SK-N-SH (cell line): ENCODE data around the gene THOP1. TPM values are rescaled to one million over a fixed set of nuclear protein-coding genes. Genes with fewer than 3 reads are reported as not detected.

ENCODE experiments used
- CTCF ChIA-PET: fragments of 300-600, 350-600 bp; formaldehyde crosslinking; extraction: SDS; loops from one replicate; lab custom pipeline; 2021; lab: Yijun Ruan, JAX
- POLR2A ChIA-PET: fragments of 350-600 bp; sonication (Branson Sonifier 250); formaldehyde crosslinking; extraction: SDS; loops from one replicate; lab custom pipeline; 2020; ENCODE audit warnings: antibody characterized with exemption, inconsistent platforms; lab: Yijun Ruan, JAX
- DNase-seq: peaks from one replicate; pipeline ENCODE4 v3.0.0; 2012
- H2AFZ ChIP-seq: fragments of 200-600 bp; sonication (generic); 2 replicates; pipeline ENCODE4 v1.8.1; 2016; ENCODE audit warnings: antibody characterized with exemption, mild to moderate bottlenecking, low read depth
- H3F3A ChIP-seq: fragments of 200-600 bp; sonication (generic); replicated peaks from 2 replicates; pipeline ENCODE3; 2016; ENCODE audit warnings: antibody characterized with exemption, mild to moderate bottlenecking; ENCODE audit not compliant: insufficient read depth
- H3K27ac ChIP-seq, 2 experiments: fragments of 200-500 bp in 1 of 2; fragments of 200-600 bp in 1 of 2; sonication (Bioruptor generic) in 1 of 2; sonication (generic), shearing (Covaris generic) in 1 of 2; 2 replicates each; pipeline versions ENCODE4 v1.5.1 to v1.6.1; 2014 to 2016; ENCODE audit warnings: low read depth in 2 of 2, inconsistent platforms in 1 of 2, low read length in 1 of 2, mild to moderate bottlenecking in 1 of 2, mixed read lengths in 1 of 2
- H3K27me3 ChIP-seq: fragments of 200-600 bp; sonication (generic), shearing (Covaris generic); 2 replicates; pipeline ENCODE4 v1.6.1; 2016; ENCODE audit warnings: mixed run types; ENCODE audit not compliant: insufficient read depth
- H3K36me3 ChIP-seq, 2 experiments: fragments of 200-500 bp in 1 of 2; fragments of 200-600 bp in 1 of 2; sonication (Bioruptor generic) in 1 of 2; sonication (generic) in 1 of 2; replicated peaks in 1 of 2; 2 replicates each; pipeline versions ENCODE3 to v1.5.1; 2014 to 2016; ENCODE audit warnings: low read length in 1 of 2, mild to moderate bottlenecking in 1 of 2; ENCODE audit not compliant: insufficient read depth in 2 of 2, control insufficient read depth in 1 of 2
- H3K4me1 ChIP-seq, 2 experiments: fragments of 200-500 bp in 1 of 2; fragments of 200-600 bp in 1 of 2; sonication (Bioruptor generic) in 1 of 2; sonication (generic), shearing (Covaris generic) in 1 of 2; 2 replicates each; pipeline versions ENCODE4 v1.5.1 to v1.6.1; 2014 to 2016; ENCODE audit warnings: low read depth in 1 of 2, low read length in 1 of 2, mixed run types in 1 of 2; ENCODE audit not compliant: insufficient read depth in 2 of 2, control insufficient read depth in 1 of 2
- H3K4me2 ChIP-seq: fragments of 200-600 bp; sonication (generic), shearing (Covaris generic); 2 replicates; pipeline ENCODE4 v1.6.1; 2017; ENCODE audit warnings: mixed run types
- H3K4me3 ChIP-seq, 2 experiments: fragments of 200-500 bp in 1 of 2; fragments of 200-600 bp in 1 of 2; sonication (Bioruptor generic) in 1 of 2; sonication (generic), shearing (Covaris generic) in 1 of 2; 2 replicates each; pipeline versions ENCODE4 v1.5.1 to v1.8.1; 2014 to 2016; ENCODE audit warnings: low read depth in 2 of 2, inconsistent platforms in 1 of 2, low read length in 1 of 2, mild to moderate bottlenecking in 1 of 2, mixed read lengths in 1 of 2, moderate library complexity in 1 of 2
- H3K79me2 ChIP-seq: fragments of 200-600 bp; sonication (generic); 2 replicates; pipeline ENCODE4 v1.8.1; 2017; ENCODE audit warnings: mild to moderate bottlenecking; ENCODE audit not compliant: insufficient read depth
- H3K9ac ChIP-seq: fragments of 200-600 bp; sonication (generic); 2 replicates; pipeline ENCODE4 v1.6.1; 2017; ENCODE audit warnings: mixed run types
- H3K9me2 ChIP-seq: fragments of 200-600 bp; sonication (generic); 2 replicates; pipeline ENCODE4 v1.6.1; 2017; ENCODE audit warnings: mixed run types
- H3K9me3 ChIP-seq: fragments of 200-600 bp; sonication (generic); 2 replicates; pipeline ENCODE4 v1.6.1; 2017; ENCODE audit warnings: mixed run types, mild to moderate bottlenecking, moderate library complexity
- H4K20me1 ChIP-seq: fragments of 200-600 bp; sonication (generic); 2 replicates; pipeline ENCODE4 v1.6.1; 2017; ENCODE audit warnings: mild to moderate bottlenecking, mixed run types; ENCODE audit not compliant: insufficient read depth
- CHD2 ChIP-seq: fragments of 150-350 bp; IDR thresholded peaks from 2 replicates; pipeline ENCODE4 v1.6.1; 2018; ENCODE audit warnings: low read length; ENCODE audit not compliant: partially characterized antibody
- EP300 ChIP-seq, 2 experiments: IDR thresholded peaks; 2 replicates each; pipeline versions ENCODE4 v1.4.0 to v1.6.1; 2012; ENCODE audit warnings: borderline replicate concordance in 1 of 2, low read depth in 1 of 2, low read length in 1 of 2
- FOXJ3 ChIP-seq: sonication (generic); formaldehyde crosslinking; IDR thresholded peaks from 2 replicates; pipeline ENCODE4 v1.5.1; 2020; ENCODE audit warnings: mild to moderate bottlenecking, missing genetic modification reagents
- FOXM1 ChIP-seq: IDR thresholded peaks from 2 replicates; pipeline ENCODE4 v1.4.0; 2012; ENCODE audit warnings: low read depth, mild to moderate bottlenecking
- GABPA ChIP-seq: IDR thresholded peaks from 2 replicates; pipeline ENCODE4 v1.4.0; 2012; ENCODE audit warnings: low read depth, mild to moderate bottlenecking
- NRF1 ChIP-seq: IDR thresholded peaks from 2 replicates; pipeline ENCODE4 v1.6.1; 2012; ENCODE audit warnings: low read depth, mild to moderate bottlenecking, low read length
- RXRA ChIP-seq: IDR thresholded peaks from 2 replicates; pipeline ENCODE4 v1.4.0; 2012; ENCODE audit warnings: low read depth, mild to moderate bottlenecking, borderline replicate concordance
- TEAD4 ChIP-seq: IDR thresholded peaks from 2 replicates; pipeline ENCODE4 v1.4.0; 2012; ENCODE audit warnings: mild to moderate bottlenecking, borderline replicate concordance; ENCODE audit not compliant: insufficient read depth
- YY1 ChIP-seq: IDR thresholded peaks from 2 replicates; pipeline ENCODE4 v1.4.0; 2012; ENCODE audit warnings: low read depth, mild to moderate bottlenecking
- WGBS: methylation state at CpG from one replicate; pipeline ENCODE4 v1.1.6; 2017; ENCODE audit warnings: low lambda C conversion rate; 5-methylcytosine and 5-hydroxymethylcytosine counted together
- polyA plus RNA-seq, 3 experiments: library from polyadenylated mRNA; depleted of rRNA; stranded (reverse); fragments of >200 nt; gene quantifications; 2 replicates each; pipeline ENCODE4 v1.2.3, GENCODE V29; 2012
- TF ChIP-seq, protein P1 (sequence below): IDR thresholded peaks from 2 replicates; pipeline ENCODE4 v1.6.1; 2012; ENCODE audit warnings: mild to moderate bottlenecking, low read depth, low read length, moderate library complexity
- TF ChIP-seq, protein P2 (sequence below): fragments of 150-350 bp; IDR thresholded peaks from 2 replicates; pipeline ENCODE4 v1.6.1; 2017; ENCODE audit warnings: antibody characterized with exemption, low read length, low read depth, borderline replicate concordance
- TF ChIP-seq, protein P3 (sequence below): fragments of 200-600 bp; sonication (generic); IDR thresholded peaks from 2 replicates; pipeline ENCODE4 v1.6.1; 2017; ENCODE audit warnings: antibody characterized with exemption, mild to moderate bottlenecking, moderate library complexity
- TF ChIP-seq, protein P4 (sequence below): IDR thresholded peaks from 2 replicates; pipeline ENCODE4; 2012

The THOP1 gene
- polyA plus RNA-seq, 1 of the 3 experiments (the other 2 are of a cell fraction): 138 TPM

DNA sequence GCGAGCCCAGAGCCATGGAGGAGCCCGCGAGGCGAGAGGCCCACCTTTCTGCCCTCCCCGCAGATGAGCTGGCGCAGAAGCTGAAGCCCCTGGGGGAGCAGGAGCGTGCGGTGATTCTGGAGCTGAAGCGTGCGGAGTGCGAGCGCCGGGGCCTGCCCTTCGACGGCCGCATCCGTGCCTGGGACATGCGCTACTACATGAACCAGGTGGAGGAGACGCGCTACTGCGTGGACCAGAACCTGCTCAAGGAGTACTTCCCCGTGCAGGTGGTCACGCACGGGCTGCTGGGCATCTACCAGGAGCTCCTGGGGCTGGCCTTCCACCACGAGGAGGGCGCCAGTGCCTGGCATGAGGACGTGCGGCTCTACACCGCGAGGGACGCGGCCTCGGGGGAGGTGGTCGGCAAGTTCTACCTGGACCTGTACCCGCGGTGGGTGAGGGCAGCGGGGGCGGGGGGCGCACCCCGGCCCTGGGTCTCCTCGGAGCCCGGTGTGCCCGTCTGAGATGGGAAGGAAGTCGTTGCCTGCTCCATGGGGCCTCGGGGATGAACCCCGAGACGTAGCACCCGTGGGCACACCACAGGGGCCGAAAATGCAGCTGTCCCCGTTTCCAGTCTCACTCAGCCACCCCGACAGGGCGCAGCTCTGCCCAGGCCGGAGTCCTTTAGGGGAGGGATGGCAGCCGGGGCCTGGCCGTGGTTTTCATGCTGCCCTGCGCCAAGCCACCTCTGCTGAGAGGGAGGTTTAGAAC, 22.3 kb downstream of the THOP1 start:
- no peak overlapping the region for H2AFZ ChIP-seq
- H3K27ac ChIP-seq: no peak overlapping the region
- no peak for TF ChIP-seq EP300 (IDR thresholded peaks at IDR 0.05; ENCODE audit: borderline replicate concordance in 1 of 2, low read depth in 1 of 2, low read length in 1 of 2)
- TF ChIP-seq NRF1: no peak
- no peak for TF ChIP-seq RXRA
- no peak for TF ChIP-seq FOXM1
- TF ChIP-seq, protein P1, sequence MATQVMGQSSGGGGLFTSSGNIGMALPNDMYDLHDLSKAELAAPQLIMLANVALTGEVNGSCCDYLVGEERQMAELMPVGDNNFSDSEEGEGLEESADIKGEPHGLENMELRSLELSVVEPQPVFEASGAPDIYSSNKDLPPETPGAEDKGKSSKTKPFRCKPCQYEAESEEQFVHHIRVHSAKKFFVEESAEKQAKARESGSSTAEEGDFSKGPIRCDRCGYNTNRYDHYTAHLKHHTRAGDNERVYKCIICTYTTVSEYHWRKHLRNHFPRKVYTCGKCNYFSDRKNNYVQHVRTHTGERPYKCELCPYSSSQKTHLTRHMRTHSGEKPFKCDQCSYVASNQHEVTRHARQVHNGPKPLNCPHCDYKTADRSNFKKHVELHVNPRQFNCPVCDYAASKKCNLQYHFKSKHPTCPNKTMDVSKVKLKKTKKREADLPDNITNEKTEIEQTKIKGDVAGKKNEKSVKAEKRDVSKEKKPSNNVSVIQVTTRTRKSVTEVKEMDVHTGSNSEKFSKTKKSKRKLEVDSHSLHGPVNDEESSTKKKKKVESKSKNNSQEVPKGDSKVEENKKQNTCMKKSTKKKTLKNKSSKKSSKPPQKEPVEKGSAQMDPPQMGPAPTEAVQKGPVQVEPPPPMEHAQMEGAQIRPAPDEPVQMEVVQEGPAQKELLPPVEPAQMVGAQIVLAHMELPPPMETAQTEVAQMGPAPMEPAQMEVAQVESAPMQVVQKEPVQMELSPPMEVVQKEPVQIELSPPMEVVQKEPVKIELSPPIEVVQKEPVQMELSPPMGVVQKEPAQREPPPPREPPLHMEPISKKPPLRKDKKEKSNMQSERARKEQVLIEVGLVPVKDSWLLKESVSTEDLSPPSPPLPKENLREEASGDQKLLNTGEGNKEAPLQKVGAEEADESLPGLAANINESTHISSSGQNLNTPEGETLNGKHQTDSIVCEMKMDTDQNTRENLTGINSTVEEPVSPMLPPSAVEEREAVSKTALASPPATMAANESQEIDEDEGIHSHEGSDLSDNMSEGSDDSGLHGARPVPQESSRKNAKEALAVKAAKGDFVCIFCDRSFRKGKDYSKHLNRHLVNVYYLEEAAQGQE: no peak
- TF ChIP-seq YY1: no peak
- TF ChIP-seq GABPA: no peak
- TF ChIP-seq, protein P2, sequence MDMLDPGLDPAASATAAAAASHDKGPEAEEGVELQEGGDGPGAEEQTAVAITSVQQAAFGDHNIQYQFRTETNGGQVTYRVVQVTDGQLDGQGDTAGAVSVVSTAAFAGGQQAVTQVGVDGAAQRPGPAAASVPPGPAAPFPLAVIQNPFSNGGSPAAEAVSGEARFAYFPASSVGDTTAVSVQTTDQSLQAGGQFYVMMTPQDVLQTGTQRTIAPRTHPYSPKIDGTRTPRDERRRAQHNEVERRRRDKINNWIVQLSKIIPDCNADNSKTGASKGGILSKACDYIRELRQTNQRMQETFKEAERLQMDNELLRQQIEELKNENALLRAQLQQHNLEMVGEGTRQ: no peak
- TF ChIP-seq, protein P3, sequence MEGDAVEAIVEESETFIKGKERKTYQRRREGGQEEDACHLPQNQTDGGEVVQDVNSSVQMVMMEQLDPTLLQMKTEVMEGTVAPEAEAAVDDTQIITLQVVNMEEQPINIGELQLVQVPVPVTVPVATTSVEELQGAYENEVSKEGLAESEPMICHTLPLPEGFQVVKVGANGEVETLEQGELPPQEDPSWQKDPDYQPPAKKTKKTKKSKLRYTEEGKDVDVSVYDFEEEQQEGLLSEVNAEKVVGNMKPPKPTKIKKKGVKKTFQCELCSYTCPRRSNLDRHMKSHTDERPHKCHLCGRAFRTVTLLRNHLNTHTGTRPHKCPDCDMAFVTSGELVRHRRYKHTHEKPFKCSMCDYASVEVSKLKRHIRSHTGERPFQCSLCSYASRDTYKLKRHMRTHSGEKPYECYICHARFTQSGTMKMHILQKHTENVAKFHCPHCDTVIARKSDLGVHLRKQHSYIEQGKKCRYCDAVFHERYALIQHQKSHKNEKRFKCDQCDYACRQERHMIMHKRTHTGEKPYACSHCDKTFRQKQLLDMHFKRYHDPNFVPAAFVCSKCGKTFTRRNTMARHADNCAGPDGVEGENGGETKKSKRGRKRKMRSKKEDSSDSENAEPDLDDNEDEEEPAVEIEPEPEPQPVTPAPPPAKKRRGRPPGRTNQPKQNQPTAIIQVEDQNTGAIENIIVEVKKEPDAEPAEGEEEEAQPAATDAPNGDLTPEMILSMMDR: no peak
- TF ChIP-seq, protein P4, sequence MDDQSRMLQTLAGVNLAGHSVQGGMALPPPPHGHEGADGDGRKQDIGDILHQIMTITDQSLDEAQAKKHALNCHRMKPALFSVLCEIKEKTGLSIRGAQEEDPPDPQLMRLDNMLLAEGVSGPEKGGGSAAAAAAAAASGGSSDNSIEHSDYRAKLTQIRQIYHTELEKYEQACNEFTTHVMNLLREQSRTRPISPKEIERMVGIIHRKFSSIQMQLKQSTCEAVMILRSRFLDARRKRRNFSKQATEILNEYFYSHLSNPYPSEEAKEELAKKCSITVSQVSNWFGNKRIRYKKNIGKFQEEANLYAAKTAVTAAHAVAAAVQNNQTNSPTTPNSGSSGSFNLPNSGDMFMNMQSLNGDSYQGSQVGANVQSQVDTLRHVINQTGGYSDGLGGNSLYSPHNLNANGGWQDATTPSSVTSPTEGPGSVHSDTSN: no peak
- TF ChIP-seq TEAD4: no peak
- no peak for TF ChIP-seq FOXJ3
- TF ChIP-seq CHD2: no peak
- TF ChIP-seq, all 33 proteins: peak for 0
- Histone ChIP-seq H3K79me2 (no peaks in the 10 kb centered on the region), H3K36me3 (peaks cover 7 to 81% of the 10 kb centered on the region in 2 experiments), H3K4me2 (no peak overlapping the region), H3K9me2 (no peaks in the 10 kb centered on the region), H3K9me3 (no peaks in the 10 kb centered on the region), H4K20me1 (no peaks in the 10 kb centered on the region), H3F3A (no peaks in the 10 kb centered on the region), H3K4me3 (no peak overlapping the region), H3K27me3 (no peaks in the 10 kb centered on the region), H3K4me1 (peaks cover 0 to 5% of the 10 kb centered on the region in 2 experiments; a peak in 1 of 4 replicates), H3K9ac (no peak overlapping the region)
- CTCF ChIA-PET: no interaction called here
- peak; percentile 21 for DNase-seq
- 97% methylated on average over 18 of the region's 56 CpGs for WGBS
- POLR2A ChIA-PET: no interaction called here
